Naive thymus-derived CD4-positive, alpha-beta T cell (primary cell): Measurements from ENCODE around the gene HOXC11. TPM values are rescaled to one million over a fixed set of nuclear protein-coding genes. Genes with fewer than 3 reads are reported as not detected.

Experiments used
- ATAC-seq: fragments of 150-1000 bp; cut with Tn5 transposase; 2 replicates; pipeline ENCODE4 v1.10.0; 2021; ENCODE audit warnings: mild to moderate bottlenecking, moderate library complexity
- CTCF ChIA-PET: fragments of 350-600 bp; sonication (Branson Sonifier 250); formaldehyde crosslinking; loops from one replicate; lab custom pipeline; 2021; ENCODE audit warnings: antibody characterized with exemption; lab: Charles Lee
- POLR2A ChIA-PET: fragments of 350-600 bp; sonication (Branson Sonifier 250); formaldehyde crosslinking; loops from one replicate; lab custom pipeline; 2021; ENCODE audit warnings: antibody characterized with exemption, inconsistent platforms; lab: Charles Lee
- DNase-seq, 9 donors: peaks; one replicate each; pipeline versions ENCODE4 v3.0.0 to v3.0.0-alpha.2; 2020 to 2022; ENCODE audit warnings: mixed read lengths in 1 of 9
- H3K27ac ChIP-seq: one replicate; pipeline ENCODE4 v1.7.0; 2013; ENCODE audit warnings: mild to moderate bottlenecking, low read depth, low read length, moderate library complexity
- H3K27me3 ChIP-seq, 2 donors: one replicate each; pipeline ENCODE4 v1.7.0; 2013; ENCODE audit warnings: low read length in 2 of 2, mild to moderate bottlenecking in 2 of 2, moderate library complexity in 2 of 2; ENCODE audit not compliant: control insufficient read depth in 2 of 2, insufficient read depth in 2 of 2
- H3K36me3 ChIP-seq, 3 experiments: 1 replicate in 2 of 3; 2 replicates in 1 of 3; pipeline ENCODE4 v1.7.0; 2013; ENCODE audit warnings: low read length in 3 of 3, mild to moderate bottlenecking in 3 of 3, moderate library complexity in 1 of 3; ENCODE audit not compliant: insufficient read depth in 3 of 3, control insufficient read depth in 2 of 3
- H3K4me1 ChIP-seq, 2 donors: one replicate each; pipeline ENCODE4 v1.7.0; 2013; ENCODE audit warnings: low read length in 2 of 2, mild to moderate bottlenecking in 2 of 2, moderate library complexity in 1 of 2; ENCODE audit not compliant: control insufficient read depth in 2 of 2, insufficient read depth in 2 of 2
- H3K4me3 ChIP-seq: 2 replicates; pipeline ENCODE4 v1.7.0; 2013; ENCODE audit warnings: mild to moderate bottlenecking, low read length
- H3K9me3 ChIP-seq, 3 experiments: 1 replicate in 2 of 3; 2 replicates in 1 of 3; pipeline ENCODE4 v1.7.0; 2013; ENCODE audit warnings: low read length in 3 of 3; ENCODE audit not compliant: control insufficient read depth in 2 of 3
- H3K27ac Mint-ChIP-seq, 9 donors: one replicate each; pipeline ENCODE4 v1.8.0; 2020 to 2022; ENCODE audit warnings: mixed read lengths in 9 of 9, mild to moderate bottlenecking in 8 of 9, moderate library complexity in 5 of 9, inconsistent platforms in 2 of 9
- H3K27me3 Mint-ChIP-seq, 5 donors: one replicate each; pipeline ENCODE4 v1.8.0; 2021 to 2022; ENCODE audit warnings: mixed read lengths in 5 of 5, mild to moderate bottlenecking in 1 of 5
- H3K36me3 Mint-ChIP-seq, 5 donors: one replicate each; pipeline ENCODE4 v1.8.0; 2020 to 2022; ENCODE audit warnings: mixed read lengths in 5 of 5, mild to moderate bottlenecking in 3 of 5, inconsistent platforms in 1 of 5
- H3K4me1 Mint-ChIP-seq, 7 donors: one replicate each; pipeline ENCODE4 v1.8.0; 2020 to 2022; ENCODE audit warnings: mixed read lengths in 7 of 7, mild to moderate bottlenecking in 3 of 7, inconsistent platforms in 1 of 7
- H3K4me3 Mint-ChIP-seq, 10 donors: one replicate each; pipeline ENCODE4 v1.8.0; 2020 to 2022; ENCODE audit warnings: mild to moderate bottlenecking in 10 of 10, mixed read lengths in 10 of 10, moderate library complexity in 6 of 10, inconsistent platforms in 2 of 10
- H3K9me3 Mint-ChIP-seq, 11 donors: one replicate each; pipeline ENCODE4 v1.8.0; 2020 to 2022; ENCODE audit warnings: mixed read lengths in 11 of 11, mild to moderate bottlenecking in 4 of 11, inconsistent platforms in 1 of 11, moderate library complexity in 1 of 11
- intact Hi-C, 2 donors: fragments of 100-400 bp; cut with micrococcal nuclease; formaldehyde crosslinking; loops; one replicate each; pipeline ENCODE4 v1.15.1; 2023
- polyA plus RNA-seq, 2 donors: library from polyadenylated mRNA; unstranded; fragments of 300-500 nt; fragmentation: Illumina TruSeq; gene quantifications; one replicate each; pipeline ENCODE4 v1.2.3, GENCODE V29; 2021
- total RNA-seq, 6 experiments: library from RNA in 5 of 6; stranded (reverse) in 5 of 6; gene quantifications; 1 replicate in 5 of 6; 2 replicates in 1 of 6; pipeline ENCODE4 v1.2.3 and lab custom pipeline; 2021 to 2026

Gene HOXC11
- total and polyA plus RNA-seq, 7 experiments from 2014 or later = not detected

DNA sequence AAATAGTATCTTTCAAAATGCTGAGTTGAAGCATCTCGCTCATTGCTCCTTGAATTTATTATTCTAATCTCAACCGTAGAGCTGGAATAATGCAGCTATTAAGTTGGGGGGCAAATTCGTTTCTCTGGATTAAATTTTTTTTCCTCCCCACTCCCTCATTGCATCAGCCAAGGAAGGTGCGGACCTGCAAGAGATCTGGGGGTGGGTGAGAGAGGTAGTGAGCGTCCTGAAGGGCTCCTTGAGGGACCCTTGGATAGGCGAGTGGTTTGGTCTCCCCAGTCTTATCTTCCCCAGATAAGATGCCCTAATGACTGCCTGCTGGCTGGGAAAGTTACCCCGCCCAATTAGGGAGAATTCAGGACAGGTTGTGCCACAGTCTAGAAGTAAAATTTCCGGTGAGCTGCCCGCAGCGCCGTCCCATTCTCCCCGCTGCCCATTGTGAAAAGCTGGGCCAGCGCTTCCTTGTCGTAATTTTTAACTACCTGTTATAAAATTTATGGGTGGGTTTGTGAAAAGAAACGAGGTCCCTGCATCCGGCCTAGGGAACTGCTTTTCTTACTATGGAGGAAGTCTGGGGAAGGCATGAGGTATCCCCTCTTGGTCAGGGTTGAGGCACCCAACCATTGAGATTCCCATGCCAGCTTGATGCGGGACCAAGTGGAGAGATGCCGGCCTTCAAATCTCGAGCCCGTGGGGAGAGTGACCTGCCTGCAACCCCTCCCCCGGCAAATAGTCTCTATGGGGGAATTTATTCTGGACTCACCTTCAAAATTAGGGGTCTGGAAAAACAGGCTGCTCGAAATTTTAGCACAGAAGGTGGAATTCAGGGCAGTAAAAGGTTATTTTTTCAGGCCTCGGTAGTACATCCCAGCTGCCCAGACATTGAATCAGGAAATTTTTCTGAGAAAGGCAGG, 42.3 kb downstream of the HOXC11 start:
- H3K4me1 ChIP-seq = peaks cover 7 to 22% of the 10 kb centered on the region in 2 donors
- POLR2A ChIA-PET = interaction anchor here (0.6 to 1.4 kb wide), 2 partner anchors 25 to 271 kb away, joined by 3 to 4 read pairs; no protein-coding TSS in a partner anchor
- Mint-ChIP-seq H3K27me3 (peaks cover 70 to 92% (median 79%) of the 10 kb centered on the region in 5 donors), H3K36me3 (no peaks in the 10 kb centered on the region), H3K4me3 (peak overlapping the region in 6 of 10 donors; percentile 6 to 45 (median 20)), H3K9me3 (peaks cover 0 to 4% (median 0%) of the 10 kb centered on the region in 11 donors), H3K4me1 (peaks cover 15 to 45% (median 25%) of the 10 kb centered on the region in 7 donors), H3K27ac (peak overlapping the region in 4 of 9 donors; percentile 5 to 69 (median 61))
- ATAC-seq (no peak), DNase-seq (no peak)
- intact Hi-C loops = no loop called here
- no peak overlapping the region for H3K4me3 ChIP-seq
- H3K27ac ChIP-seq = no peak overlapping the region
- no peaks in the 10 kb centered on the region for H3K36me3 ChIP-seq
- CTCF ChIA-PET = interaction anchor here (0.6 kb wide), 1 partner anchor 503 kb away, joined by 3 read pairs; no protein-coding TSS in a partner anchor
- H3K27me3 ChIP-seq = peaks cover 28 to 64% of the 10 kb centered on the region in 2 donors
- no peaks in the 10 kb centered on the region for H3K9me3 ChIP-seq

DNA sequence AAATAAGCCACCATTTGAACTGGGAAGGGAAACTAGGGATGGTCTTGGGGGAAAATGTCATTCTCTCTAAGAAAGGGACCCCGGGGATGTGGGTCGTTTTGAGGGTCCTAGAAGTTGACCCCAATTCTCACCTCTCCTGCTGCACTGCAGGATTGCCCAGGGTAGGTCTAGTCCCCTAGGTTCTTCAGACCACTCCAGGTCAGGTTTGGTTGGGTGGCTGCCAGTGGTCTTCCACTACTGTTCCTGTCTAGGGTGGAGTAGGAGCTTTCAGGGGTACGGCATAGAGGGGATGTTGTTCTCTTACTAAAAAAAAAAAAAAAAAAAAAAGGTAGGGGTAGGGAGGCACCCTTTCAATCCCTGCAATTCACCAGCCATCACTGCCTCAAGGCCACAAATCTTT, 43.1 kb downstream of the HOXC11 start:
- DNase-seq = no peak
- intact Hi-C loops = loop anchor here in 1 of 2 donors (2.0 kb wide), 1 partner anchor 13 kb away; no protein-coding TSS in a partner anchor
- H3K4me3 Mint-ChIP-seq = peak overlapping the region in 2 of 10 donors; percentile 19 to 23

DNA sequence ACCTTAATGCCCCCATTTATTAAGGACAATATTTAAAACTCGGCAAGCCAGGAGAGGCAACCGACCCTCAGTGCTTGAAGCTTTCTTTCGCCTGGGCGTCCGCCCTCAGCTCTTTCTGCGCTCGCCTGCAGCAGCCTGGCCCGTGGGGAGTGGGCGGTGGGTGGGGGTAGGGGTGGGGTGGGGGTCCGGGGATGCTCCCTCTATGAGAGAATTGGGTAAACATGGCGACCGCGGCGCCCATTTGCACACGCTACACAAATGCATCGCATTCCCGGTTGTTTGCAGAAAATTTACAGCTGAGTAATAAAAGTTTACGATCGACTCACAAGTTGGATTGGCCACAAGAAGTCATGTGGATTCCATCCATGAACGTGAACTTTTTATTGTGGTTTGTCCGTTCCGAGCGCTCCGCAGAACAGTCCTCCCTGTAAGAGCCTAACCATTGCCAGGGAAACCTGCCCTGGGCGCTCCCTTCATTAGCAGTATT, 43.6 kb downstream of the HOXC11 start:
- Mint-ChIP-seq H3K4me1 (peaks cover 8 to 35% (median 18%) of the 10 kb centered on the region in 7 donors), H3K36me3 (no peaks in the 10 kb centered on the region), H3K9me3 (peaks cover 0 to 4% (median 0%) of the 10 kb centered on the region in 11 donors), H3K27me3 (peaks cover 69 to 92% (median 80%) of the 10 kb centered on the region in 5 donors), H3K27ac (no peak overlapping the region), H3K4me3 (peak overlapping the region in 2 of 10 donors; percentile 23 to 53)
- no peak overlapping the region for H3K4me3 ChIP-seq
- H3K27me3 ChIP-seq = peaks cover 16 to 56% of the 10 kb centered on the region in 2 donors
- intact Hi-C loops = loop anchor here in 1 of 2 donors (2.0 kb wide), 1 partner anchor 14 kb away; no protein-coding TSS in a partner anchor
- H3K27ac ChIP-seq = no peak overlapping the region
- no peak for ATAC-seq
- POLR2A ChIA-PET = interaction anchor here (0.7 to 1.4 kb wide), 3 partner anchors 9 to 171 kb away, joined by 3 to 6 read pairs (median 4); no protein-coding TSS in a partner anchor
- no peak for DNase-seq
- peaks cover 7 to 15% of the 10 kb centered on the region in 2 donors for H3K4me1 ChIP-seq
- no peaks in the 10 kb centered on the region for H3K9me3 ChIP-seq
- no peaks in the 10 kb centered on the region for H3K36me3 ChIP-seq
- CTCF ChIA-PET = interaction anchor here (0.8 to 1.8 kb wide), 4 partner anchors 10 to 184 kb away, joined by 3 to 8 read pairs (median 4); partner anchors contain the start of gene HOXC5

More for the DNA sequence above, 43.1 kb downstream of the HOXC11 start:
- Mint-ChIP-seq H3K27ac (no peak overlapping the region), H3K9me3 (peaks cover 0 to 4% (median 0%) of the 10 kb centered on the region in 11 donors), H3K36me3 (no peaks in the 10 kb centered on the region), H3K27me3 (peaks cover 69 to 92% (median 80%) of the 10 kb centered on the region in 5 donors), H3K4me1 (peaks cover 12 to 39% (median 23%) of the 10 kb centered on the region in 7 donors)
- ATAC-seq = no peak
- no peaks in the 10 kb centered on the region for H3K36me3 ChIP-seq
- no peaks in the 10 kb centered on the region for H3K9me3 ChIP-seq
- H3K4me3 ChIP-seq = no peak overlapping the region
- peaks cover 21 to 60% of the 10 kb centered on the region in 2 donors for H3K27me3 ChIP-seq
- POLR2A ChIA-PET = interaction anchor here (0.7 to 1.4 kb wide), 2 partner anchors 25 to 172 kb away, joined by 3 to 4 read pairs; no protein-coding TSS in a partner anchor
- H3K4me1 ChIP-seq = peaks cover 7 to 18% of the 10 kb centered on the region in 2 donors
- CTCF ChIA-PET = interaction anchor here (0.6 kb wide), 1 partner anchor 502 kb away, joined by 3 read pairs; no protein-coding TSS in a partner anchor
- H3K27ac ChIP-seq = no peak overlapping the region

DNA sequence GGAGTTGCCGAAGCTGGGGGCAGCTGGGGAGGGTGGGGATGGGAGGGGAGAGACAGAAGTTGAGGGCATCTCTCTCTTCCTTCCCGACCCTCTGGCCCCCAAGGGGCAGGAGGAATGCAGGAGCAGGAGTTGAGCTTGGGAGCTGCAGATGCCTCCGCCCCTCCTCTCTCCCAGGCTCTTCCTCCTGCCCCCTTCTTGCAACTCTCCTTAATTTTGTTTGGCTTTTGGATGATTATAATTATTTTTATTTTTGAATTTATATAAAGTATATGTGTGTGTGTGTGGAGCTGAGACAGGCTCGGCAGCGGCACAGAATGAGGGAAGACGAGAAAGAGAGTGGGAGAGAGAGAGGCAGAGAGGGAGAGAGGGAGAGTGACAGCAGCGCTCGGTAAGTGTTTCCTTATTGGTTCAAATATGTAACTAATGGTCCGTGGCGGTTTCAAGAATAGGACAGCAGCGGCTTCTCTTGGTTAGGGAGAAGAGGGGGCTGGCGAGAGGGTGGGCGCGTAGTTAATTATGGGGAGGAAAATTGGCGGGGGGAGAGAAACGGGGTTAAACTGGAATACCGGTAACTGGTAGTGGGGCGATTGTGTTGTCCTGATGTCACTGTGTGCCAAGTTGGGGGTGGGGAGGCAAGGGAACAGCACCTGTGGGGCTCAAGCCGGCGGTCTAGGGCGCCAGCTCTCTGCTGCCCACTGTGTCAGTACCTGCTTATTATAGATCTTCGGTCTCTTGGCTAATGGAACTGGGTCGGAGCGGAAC, 44.3 kb downstream of the HOXC11 start:
- no peak overlapping the region for H3K27ac ChIP-seq

DNA sequence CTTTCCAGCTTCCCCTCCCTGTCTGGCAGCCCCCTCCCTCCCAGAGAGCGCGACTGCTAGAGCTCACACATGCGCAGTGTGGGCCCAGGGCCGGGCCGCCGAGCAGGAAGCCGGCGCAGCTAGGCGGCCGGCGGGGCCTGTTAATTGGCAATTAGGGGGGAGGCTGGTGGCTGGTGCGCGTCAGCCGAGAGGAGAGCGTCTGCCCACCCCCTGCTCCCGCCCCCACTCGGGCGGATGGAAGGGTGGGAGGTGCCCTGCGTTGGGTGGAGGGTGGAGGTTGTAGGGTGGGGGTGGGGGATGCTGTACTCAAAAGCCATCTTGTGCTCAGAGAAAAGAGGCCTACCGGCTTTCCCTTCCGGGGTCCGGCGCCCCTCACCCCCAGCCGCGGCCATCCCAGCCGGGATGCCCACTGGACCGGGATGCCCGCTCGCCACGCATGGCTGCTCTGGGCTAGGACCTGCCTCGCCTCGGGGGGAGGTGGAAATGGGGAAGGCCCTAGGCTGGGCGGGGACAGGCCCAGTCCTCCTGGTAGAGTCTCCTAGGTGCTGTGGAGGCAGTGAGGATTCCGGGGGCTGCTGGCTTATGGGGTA, 45.0 kb downstream of the HOXC11 start:
- H3K4me1 Mint-ChIP-seq = peaks cover 6 to 33% (median 18%) of the 10 kb centered on the region in 7 donors
- ATAC-seq = peak; percentile 86

More for the DNA sequence above, 44.3 kb downstream of the HOXC11 start:
- no peaks in the 10 kb centered on the region for H3K9me3 ChIP-seq
- peaks cover 0 to 4% (median 0%) of the 10 kb centered on the region in 11 donors for H3K9me3 Mint-ChIP-seq
- CTCF ChIA-PET = interaction anchor here (0.8 to 1.8 kb wide), 5 partner anchors 11 to 184 kb away, joined by 3 to 8 read pairs (median 3); partner anchors contain the start of gene HOXC5
- H3K27me3 ChIP-seq = peaks cover 16 to 55% of the 10 kb centered on the region in 2 donors
- H3K4me1 ChIP-seq = peaks cover 7 to 15% of the 10 kb centered on the region in 2 donors
- H3K36me3 ChIP-seq = no peaks in the 10 kb centered on the region
- peak overlapping the region; percentile 69 to 89 (median 84) for H3K4me3 Mint-ChIP-seq
- POLR2A ChIA-PET = interaction anchor here (0.7 to 1.4 kb wide), 6 partner anchors 8 to 371 kb away, joined by 3 to 6 read pairs (median 4); no protein-coding TSS in a partner anchor
- H3K27me3 Mint-ChIP-seq = peaks cover 69 to 92% (median 78%) of the 10 kb centered on the region in 5 donors
- no peaks in the 10 kb centered on the region for H3K36me3 Mint-ChIP-seq
- H3K4me3 ChIP-seq = peak overlapping the region; percentile 58
- ATAC-seq (peak; percentile 31), DNase-seq (no peak)
- intact Hi-C loops = loop anchor here (1.0 to 2.0 kb wide), 2 partner anchors 11 to 14 kb away; no protein-coding TSS in a partner anchor
- H3K4me1 Mint-ChIP-seq = peaks cover 6 to 33% (median 18%) of the 10 kb centered on the region in 7 donors
- peak overlapping the region in 4 of 9 donors; percentile 19 to 72 (median 29) for H3K27ac Mint-ChIP-seq

More for the DNA sequence above, 45.0 kb downstream of the HOXC11 start:
- H3K27ac ChIP-seq = no peak overlapping the region
- H3K9me3 ChIP-seq = no peaks in the 10 kb centered on the region
- H3K4me3 Mint-ChIP-seq = peak overlapping the region; percentile 69 to 89 (median 84)
- H3K27me3 Mint-ChIP-seq = peaks cover 68 to 92% (median 78%) of the 10 kb centered on the region in 5 donors
- CTCF ChIA-PET = interaction anchor here (0.9 to 1.8 kb wide), 4 partner anchors 11 to 183 kb away, joined by 3 to 8 read pairs (median 4); partner anchors contain the start of gene HOXC5
- no peaks in the 10 kb centered on the region for H3K36me3 Mint-ChIP-seq
- H3K27ac Mint-ChIP-seq = peak overlapping the region in 2 of 9 donors; percentile 10 to 42
- peak overlapping the region; percentile 58 for H3K4me3 ChIP-seq
- H3K9me3 Mint-ChIP-seq = peaks cover 0 to 4% (median 0%) of the 10 kb centered on the region in 11 donors
- no peaks in the 10 kb centered on the region for H3K36me3 ChIP-seq
- H3K27me3 ChIP-seq = peaks cover 16 to 58% of the 10 kb centered on the region in 2 donors
- peak; percentile 50 to 73 (median 67) for DNase-seq
- peaks cover 7 to 15% of the 10 kb centered on the region in 2 donors for H3K4me1 ChIP-seq
- POLR2A ChIA-PET = interaction anchor here (1.0 kb wide), 1 partner anchor 183 kb away, joined by 4 read pairs; no protein-coding TSS in a partner anchor
- intact Hi-C loops = loop anchor here (1.0 to 2.0 kb wide), 3 partner anchors 12 to 15 kb away; no protein-coding TSS in a partner anchor
